ENCODE results near the gene REEP1.

DNA sequence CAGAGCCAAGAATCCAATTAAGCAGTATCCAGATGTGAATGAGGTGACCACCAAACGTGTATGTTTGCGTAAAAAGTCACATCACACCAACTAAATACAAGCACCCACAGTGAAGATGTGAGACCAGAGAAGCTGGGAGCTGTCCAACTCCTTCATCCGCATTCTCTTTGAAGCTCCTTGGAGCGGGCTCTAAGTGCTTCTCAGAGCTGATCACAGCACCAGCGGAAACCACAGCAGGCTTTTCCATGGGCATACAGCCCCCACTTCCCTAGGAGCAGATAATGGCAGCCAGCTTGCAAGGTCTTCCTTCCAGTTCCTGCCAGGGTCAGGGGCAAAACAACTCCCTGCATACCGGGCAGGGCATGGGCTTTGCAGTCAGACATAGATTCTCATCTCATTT is 36.4 kb downstream of the REEP1 start:
- no peak for TF ChIP-seq PRDM1 (tag by site-specific recombination; IDR thresholded peaks at IDR 0.05)
- TF ChIP-seq ZNF658 (tag by site-specific recombination; IDR thresholded peaks at IDR 0.05) = no peak
- no peak for TF ChIP-seq KLF1 (tag by site-specific recombination; IDR thresholded peaks at IDR 0.05)
- no peak for TF ChIP-seq ZNF138 (tag by site-specific recombination; IDR thresholded peaks at IDR 0.05; ENCODE audit: borderline replicate concordance)
- no peak for TF ChIP-seq ZNF423 (tag by site-specific recombination; IDR thresholded peaks at IDR 0.05)
- TF ChIP-seq GLIS1 (tag by site-specific recombination; IDR thresholded peaks at IDR 0.05) = no peak
- TF ChIP-seq ZNF24 (tag by site-specific recombination; IDR thresholded peaks at IDR 0.05) = no peak

Measured in HEK293 (cell line).